GM21360 (cell line): ENCODE data around the gene FHDC1.

ENCODE experiments used
- ATAC-seq: cut with Tn5 transposase; IDR thresholded peaks from one replicate; pipeline ENCODE4 v1.9.1; 2021; ENCODE audit warnings: mild to moderate bottlenecking, moderate library complexity; ENCODE audit not compliant: unreplicated experiment

Gene FHDC1

DNA sequence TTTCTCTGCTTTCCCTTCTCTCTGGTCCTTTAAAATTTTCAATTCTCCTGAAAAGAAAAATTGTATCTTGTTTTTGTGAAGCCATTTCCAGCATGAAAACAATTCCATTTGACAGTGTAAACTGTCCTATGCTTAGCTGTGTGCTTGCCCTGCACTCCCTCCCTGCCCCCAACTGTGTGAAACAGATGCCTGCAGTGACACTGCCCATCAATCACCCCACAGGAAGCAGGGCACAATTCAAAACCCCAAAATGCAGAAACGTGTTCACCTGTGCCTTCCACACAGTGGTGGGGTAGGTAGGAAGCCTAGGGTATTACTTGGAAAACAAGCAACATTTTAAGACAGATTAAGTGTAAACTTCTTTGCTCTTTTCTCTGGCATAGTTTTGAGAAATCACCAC, 6.2 kb upstream of the FHDC1 start:
- ATAC-seq: no peak

DNA sequence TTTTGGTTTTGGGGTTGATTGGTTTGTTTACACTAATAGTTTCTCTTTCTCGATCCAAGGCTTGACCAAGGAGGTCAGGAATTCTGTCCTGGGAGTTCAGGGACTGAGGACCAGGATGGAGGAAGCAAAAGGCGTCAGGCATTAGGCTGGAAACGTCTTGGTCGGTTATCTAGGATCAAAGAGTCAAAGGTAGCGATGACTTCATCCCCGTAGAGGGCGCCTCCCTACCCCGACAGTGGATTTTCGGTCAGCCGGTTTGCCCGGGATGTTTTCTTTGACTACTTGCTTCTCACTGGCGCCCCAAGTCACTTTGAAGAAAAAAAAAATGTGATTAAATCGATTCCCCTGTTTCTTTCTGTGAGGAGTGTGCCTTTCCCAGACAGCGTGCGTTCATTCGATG, 980 bp upstream of the FHDC1 start:
- no peak for ATAC-seq

DNA sequence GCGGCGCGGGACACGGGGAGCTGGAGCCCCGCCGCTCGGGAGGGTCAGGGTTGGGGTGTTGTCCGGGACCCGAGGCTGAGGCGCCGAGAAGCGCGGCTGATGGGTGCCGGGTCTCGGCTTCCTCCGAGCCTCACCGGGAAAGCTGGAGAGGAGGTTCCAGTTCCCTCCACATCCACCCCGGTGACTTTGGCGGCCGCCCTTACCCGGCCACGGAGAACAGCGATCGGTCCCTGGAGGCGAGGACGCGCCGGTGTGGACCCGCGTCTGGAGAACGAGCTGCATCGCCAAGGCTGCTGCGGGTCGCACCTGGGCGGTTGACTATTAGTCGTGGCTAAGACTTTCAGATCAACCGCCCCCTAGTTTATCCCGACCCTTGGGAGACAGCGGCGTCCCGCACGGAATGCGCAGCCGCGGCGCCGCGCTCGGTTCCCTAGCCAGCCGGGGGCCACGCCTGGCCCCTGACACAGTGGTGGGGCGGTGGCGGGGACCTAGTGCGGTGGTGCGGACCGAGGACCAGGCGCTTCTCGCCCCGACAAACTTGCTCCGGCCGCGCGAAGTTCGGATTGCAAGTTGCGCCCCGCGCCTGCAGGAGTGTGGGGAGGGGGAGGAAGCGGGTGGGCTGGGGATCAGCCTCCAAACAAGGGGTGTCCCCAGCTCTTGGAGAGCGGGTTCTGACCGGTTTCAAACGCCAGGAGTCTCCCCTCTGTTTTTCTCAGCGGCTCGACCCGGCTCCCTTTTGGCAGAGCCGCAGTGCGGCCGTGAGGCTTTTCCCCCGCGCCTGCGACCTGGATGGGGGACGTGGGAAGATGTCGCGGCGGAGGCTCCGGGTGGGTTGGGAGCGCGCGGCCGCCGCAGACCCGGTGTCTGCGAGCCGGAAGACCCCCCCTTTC, 568 bp downstream of the FHDC1 start:
- no peak for ATAC-seq

DNA sequence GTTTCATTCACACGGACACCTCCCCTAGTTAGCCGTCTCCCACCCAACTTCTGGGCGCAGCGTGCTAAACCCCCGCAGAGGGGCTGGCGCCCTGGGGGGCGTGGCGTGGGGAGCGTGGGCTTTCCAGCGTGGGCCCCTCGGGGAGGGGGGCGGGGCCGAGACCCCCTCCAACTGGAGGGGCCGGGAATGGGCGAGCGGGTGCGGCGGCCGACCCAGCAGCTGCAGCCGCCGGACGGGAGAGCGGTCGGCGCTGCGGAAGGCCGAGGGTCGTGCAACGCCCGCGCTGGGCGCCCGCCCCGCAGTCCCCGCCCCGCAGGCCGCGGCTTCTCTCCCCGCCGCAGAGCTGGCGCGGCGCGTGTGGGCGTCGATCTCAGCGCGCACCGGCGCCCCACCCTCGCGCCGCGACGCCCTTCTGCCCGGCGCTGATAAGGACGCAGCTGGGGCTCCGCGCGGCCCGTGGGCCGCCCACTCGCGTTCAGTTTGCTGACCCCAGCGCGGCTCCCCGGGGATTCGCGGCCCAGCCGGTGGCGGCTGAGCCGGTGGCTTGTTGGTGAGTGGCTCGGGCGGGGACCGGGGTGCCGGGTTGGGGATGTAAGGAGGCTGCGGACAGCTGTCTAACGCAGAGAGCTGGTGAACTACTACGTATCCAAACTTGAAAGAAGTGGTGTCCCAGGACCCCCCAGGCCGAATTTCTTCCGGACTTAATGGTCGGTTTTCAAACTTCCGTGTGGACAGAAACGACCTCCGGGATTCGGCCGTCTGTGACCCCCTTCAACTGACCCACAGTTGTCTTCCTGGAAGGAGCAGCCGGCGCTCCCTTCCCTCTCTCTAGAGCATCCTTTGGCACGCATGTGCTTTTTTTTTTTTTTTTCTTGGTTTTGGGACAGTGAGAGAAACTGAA, 1.5 kb downstream of the FHDC1 start:
- no peak for ATAC-seq

DNA sequence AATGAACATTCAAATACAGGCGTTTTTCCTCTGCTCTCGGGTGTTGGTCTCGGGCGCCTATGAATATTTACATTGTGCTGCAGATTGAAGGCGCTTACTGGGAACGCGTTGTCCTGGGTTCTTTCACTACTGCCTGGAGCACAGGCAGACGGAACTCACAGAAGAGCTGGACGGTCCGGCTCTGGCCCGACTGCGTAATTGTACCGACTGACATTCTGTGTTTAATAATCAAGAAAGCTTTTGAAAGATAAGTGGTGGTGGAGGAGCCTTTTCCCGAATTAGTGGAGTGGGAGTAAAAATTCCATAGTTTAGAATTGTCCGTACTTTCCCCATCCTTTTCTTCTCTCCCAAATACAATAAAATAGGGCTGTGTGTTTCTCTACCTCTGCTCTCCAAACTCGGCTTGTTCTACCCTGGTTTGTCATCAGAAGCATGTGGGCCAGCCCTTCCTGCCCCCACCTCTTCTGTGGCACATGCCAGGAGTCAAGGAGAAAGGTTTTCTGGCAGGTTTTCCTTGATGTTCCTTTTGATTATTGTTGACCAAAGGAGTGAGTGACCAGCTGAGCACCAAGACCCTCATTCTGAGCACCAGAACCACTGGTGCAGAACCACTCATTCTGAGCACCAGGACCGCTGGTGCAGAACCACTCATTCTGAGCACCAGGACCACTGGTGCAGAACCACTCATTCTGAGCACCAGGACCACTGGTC, 2.3 kb downstream of the FHDC1 start:
- no peak for ATAC-seq

DNA sequence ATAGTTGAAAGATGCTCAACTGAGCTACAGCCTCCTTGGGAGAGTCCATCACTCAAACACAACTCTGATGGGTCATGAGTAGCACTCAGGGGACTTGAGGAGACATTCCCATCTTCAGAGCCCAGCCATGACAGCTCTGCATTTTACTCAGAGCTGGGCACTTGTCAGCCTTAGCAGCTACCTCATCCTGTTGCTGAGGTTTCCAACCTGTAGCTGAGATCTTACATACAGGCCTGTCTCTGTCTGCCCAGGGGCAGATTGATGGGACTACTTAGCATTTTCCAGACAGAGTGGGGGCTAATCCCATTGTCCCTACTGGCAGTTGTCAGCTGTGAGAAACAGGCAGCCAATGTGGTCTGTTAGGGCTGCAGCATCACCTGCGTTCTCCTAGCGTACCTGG, 3.5 kb downstream of the FHDC1 start:
- no peak for ATAC-seq

DNA sequence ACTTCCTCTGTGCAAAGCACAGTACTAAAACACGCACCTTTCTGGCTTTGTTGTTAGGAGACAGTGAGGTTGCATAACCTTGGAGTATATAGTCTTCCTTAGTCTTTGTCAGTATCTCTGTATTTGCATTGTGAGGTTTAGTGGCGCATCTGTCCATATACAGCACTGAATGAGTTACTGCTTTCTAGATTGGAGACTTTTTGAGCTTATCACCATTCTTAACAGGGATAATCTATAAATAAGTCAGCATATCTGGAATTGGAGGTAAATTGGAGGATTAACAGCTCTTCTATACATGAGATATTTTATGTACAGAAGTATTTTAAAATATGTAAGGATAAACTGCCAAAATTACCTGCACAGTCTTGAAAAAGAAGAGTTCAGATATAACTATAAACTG, 4.3 kb downstream of the FHDC1 start:
- no peak for ATAC-seq

DNA sequence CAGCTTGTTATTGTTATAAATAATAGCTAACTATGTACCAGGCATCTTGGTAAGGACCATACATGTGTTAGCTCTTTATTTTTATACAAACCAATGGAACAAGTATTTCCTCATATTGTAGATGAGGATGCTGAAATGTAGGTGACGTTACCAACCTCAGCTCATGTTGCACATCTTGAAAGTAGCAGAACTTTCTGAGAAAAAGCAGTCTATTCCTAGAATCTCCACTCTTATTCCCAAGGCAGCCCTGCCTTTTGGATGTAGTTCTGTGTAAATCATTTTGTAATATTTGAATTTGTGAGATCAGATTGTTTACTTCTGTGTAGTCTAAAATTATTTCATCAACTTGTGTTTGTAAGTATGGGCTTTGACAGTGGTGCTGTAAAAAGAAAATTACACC, 5.3 kb downstream of the FHDC1 start:
- no peak for ATAC-seq

DNA sequence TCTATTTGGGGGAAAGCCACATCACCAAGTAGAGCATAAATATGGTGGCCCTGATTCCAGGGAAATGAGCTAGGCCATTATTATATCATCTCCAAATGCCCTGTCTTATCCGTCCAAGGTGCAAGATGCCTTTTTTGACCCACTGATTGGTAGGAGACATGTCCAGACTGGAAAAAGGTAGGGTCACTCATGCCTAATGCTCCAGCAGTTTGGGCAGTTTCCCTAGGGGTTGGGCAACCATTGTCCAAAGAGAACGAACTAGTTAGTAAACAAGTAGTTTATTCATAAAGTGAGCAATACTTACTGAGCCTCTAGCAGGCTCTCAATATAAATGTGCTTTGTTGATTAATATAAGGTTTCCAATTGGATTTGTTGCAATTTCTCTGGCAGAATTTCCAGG, 6.2 kb downstream of the FHDC1 start:
- no peak for ATAC-seq

DNA sequence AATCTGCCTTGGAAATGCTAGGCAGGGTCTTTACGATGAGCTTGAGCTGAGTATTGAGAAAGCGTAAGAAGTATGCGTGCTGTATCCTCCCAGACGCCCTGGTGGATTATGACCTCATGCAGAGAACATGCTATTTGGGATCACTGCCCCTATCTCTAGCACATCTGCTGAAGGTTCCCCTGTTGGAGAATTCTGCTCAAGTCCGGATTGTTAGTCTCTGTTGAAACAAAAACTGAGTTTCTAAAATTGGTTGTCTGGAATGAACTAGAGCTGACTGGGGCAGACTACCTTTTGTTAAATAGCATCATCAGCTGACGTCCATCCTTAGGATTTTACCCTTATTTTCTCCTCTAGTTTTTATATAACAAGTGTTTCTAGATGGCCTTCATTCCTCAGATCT, 7.5 kb downstream of the FHDC1 start:
- ATAC-seq: no peak

DNA sequence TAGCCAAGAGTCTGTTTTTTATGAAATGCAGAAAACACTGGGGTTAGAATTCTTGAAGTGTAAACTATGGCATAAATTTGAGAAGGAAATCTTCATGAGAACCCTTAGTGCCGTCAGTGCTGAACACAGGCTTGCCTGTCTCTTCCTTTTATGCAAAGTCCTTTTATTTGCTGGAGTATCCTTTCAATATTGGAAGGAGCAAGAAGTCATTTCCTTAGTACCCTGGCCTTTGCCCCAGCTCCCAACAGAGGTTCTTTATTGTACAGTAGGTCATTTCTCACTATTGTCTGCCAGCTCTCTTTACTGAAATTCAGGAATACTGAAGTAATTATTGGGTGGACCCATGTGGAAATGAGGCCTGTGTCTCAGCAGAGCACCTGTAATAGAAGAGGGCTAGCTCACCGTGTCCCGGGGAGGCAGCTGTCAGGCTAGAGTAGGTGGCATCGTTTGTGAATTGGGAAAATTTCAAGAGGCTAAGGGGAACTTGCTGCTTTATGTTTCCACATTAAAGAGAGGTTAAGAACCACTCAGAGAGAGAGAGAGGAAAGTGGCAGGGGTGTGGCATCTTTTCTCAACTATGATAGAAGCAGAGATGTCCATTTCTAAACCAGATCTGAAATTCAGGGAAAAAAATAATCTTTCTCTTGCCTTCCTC, 8.7 kb downstream of the FHDC1 start:
- ATAC-seq: no peak

DNA sequence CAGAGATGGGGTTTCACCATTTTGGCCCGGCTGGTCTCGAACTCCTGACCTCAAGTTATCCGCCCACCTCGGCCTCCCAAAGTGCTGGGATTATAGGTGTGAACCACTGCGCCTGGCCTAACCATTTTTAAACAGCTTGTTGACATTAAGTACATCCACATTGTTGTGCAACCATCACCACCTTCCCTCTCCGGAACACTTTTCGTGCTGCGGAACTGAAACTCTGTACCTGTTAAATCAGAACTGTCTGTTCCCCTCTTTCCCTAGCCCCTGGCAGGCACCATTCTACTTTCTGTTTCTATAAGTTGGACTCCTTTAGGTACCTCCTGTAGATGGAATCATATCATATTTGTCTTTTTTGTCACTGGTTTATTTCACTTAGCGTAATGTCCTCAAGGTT, 9.5 kb downstream of the FHDC1 start:
- no peak for ATAC-seq

DNA sequence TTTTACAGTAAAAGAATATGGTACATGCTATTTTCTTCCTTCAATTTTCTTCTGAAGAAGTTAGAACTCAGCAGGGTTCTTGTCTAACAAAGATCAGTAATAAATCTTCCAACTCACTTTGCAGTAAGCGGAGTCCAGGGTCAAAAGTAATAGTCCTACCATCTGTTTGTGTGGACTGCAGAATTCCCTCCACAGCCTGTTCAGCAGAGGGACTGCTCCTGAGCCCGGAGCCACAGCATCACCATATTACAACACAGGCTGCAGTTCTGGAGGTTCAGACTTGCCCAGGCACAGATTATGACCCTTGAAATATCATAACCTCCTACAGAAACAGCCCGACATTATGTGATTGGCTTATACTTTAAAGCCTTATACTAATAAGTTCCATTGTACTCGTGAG, 10.3 kb downstream of the FHDC1 start:
- no peak for ATAC-seq

DNA sequence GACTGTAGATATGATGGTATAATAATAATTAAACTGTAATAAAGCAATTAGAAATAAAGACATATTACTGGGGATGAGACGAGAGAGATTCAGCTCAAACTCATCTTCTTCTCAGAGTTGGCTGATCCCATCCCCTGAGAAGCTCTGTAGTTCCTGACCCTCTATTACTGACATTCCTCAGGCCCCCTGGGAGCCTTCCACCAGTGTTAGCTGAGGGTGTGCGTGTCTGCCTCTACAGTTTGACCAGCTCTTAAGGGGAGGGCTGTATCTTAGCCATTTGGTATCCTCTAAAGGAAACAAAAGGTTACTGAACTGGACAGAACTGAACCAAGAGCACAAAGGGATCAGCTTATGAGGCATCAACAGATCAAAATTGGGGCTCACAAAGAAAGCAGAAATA, 11.2 kb downstream of the FHDC1 start:
- no peak for ATAC-seq

DNA sequence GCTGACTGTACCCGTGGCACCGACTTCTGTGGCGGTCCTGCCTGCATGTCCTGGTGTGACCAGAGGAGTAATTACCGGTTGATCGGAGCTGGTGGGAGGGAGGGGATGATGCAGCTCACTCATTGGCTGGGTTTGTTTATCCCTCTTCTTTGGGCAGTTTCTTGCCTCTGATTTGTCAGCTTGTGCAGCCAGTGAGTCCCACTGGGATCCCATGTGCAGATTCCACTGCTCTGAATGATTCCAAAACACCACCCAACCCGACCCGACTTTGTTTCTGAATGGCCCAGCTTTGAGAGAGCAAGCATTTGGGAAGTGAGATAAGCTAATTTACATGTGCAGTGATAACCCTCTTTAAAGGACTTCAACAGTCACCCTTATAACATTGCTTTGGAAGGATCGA, 13.8 kb downstream of the FHDC1 start:
- ATAC-seq: no peak

DNA sequence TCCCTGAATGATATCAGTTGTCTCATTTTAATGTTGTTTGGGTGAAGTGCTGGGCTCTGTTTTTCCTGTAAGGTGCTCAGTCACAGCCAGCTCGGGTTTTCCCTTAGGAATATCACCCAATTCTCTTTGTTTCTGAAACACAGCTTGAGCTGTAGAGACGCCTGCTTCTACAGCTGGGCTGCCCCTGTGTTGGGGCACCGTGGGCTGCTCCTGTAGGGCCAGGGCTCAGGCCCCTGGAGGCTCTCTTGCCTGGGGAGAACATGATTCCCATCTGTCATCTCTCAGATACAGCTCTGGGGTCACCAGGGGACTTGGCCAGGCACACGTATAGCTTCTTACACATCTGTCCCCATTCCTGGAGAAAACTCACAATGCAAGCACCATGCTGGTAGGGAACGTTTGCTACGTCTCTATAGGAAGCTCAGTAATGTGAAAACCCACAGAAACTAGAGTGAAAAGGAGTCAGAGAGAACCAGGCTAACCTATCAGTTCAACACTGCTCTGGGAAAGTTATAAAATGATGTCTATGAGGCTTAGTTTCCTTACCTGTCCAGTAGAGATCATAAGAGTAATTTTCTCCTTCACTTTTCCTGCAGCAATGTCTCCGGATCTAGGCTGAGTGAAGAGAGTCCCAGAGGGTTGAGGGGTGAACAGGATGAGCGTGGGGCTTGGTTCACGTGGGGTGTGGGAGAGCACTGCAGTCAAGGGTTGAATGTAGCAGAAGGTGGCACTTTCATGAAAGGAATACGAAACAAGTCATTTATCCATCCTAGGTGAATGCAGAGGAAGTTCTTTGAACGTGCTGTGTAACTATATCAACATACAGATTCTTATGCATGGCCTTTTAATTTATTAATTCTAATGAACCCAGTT, 14.5 kb downstream of the FHDC1 start:
- no peak for ATAC-seq

DNA sequence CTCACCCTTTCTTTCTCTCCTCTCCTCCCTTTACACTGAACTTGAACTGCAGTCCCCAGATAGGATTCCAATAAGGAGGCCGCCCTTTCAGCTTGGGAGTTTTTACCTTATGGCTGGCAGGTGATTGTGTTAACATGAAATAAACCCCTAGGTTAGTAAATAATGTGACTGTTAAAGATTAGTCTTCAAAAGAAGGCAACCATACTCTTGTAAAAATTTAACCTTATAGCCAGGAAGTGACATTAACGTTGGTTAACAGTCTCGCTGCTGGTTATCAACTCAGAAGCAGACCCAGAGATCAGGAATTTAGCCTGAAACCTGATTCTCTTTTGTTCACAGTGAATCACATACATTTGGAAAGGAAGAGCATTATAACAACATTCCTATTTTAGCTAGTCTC, 15.2 kb downstream of the FHDC1 start:
- ATAC-seq: no peak

DNA sequence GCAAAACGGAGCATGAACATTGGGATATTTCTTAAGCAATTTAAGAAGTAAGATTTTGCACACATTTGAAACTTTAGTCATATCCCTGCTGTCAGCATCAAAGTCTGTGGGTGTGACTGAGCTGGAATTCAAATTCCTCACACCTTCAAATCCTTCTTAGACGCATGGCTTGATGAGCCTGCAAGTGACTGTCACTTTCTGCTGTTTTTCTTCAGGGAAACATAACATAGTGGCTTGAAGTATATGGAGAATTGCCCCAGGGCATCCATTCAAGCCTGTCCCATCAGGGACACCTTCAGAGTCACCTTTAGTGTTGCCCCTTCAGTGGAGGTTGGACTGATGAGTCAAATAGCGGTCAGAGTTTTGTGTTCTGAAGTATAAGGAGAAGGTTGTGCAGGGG, 17.4 kb downstream of the FHDC1 start:
- no peak for ATAC-seq

DNA sequence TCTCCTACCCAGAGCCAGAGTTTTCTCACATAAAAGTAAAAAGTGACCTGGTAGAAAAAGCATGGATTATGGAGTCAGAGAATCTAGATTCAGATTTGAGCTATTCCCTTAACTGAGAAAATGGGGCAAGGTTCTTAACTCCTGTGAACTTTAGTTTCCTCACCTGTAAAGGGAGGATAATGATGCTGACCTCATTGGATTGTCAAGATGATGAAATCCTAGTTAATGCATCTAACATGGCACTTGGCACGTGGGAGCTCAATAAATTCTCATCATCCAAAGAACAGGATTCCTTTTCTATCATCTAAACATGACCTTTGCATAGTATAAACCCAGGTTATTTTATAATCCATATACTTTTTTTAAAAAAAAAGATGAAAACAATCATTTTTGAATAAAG, 18.6 kb downstream of the FHDC1 start:
- ATAC-seq: no peak

DNA sequence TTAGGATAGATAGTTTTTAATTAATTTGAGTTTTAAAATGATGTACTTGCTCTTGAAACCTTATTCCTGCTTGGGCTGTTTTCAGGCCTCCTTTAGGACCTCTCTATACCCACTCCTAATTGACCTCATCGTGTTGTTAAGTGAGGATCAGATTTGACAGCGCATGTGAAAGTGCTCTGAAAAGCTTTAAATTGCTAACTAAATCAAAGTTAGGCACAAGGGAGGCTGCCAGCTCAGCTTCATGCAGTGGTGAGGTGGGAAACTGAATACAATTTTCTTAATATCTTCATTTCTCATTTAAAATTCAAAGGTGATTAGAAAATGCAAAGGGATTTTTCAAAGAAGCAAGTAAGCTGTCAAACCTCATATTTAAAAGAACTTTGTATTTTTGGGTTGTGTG, 20.0 kb downstream of the FHDC1 start:
- ATAC-seq: no peak
